IPS-20b (cell line): ENCODE data around the gene RIN1.
A peak's percentile ranks its signal among the peaks of the same experiment; 100 is the strongest.

Source experiments
- H3K27ac ChIP-seq: one replicate; pipeline ENCODE4 v1.5.1; 2013; ENCODE audit warnings: low read length
- H3K27me3 ChIP-seq: 2 replicates; pipeline ENCODE4 v1.6.1; 2013; ENCODE audit warnings: mild to moderate bottlenecking, low read length, inconsistent platforms; ENCODE audit not compliant: insufficient read depth
- H3K36me3 ChIP-seq: 2 replicates; pipeline ENCODE4 v1.6.1; 2013; ENCODE audit warnings: low read depth, mild to moderate bottlenecking, inconsistent platforms, low read length, moderate library complexity; ENCODE audit not compliant: insufficient read depth
- H3K4me1 ChIP-seq: 2 replicates; pipeline ENCODE4 v1.6.1; 2013; ENCODE audit warnings: mild to moderate bottlenecking, control low read depth, inconsistent platforms, low read length, moderate library complexity; ENCODE audit not compliant: insufficient read depth
- H3K4me3 ChIP-seq: 2 replicates; pipeline ENCODE4 v1.5.1; 2013; ENCODE audit warnings: mild to moderate bottlenecking, low read length, inconsistent platforms
- H3K9ac ChIP-seq: 2 replicates; pipeline ENCODE4 v1.6.1; 2013; ENCODE audit warnings: low read depth, mild to moderate bottlenecking, inconsistent platforms, low read length, moderate library complexity
- H3K9me3 ChIP-seq: 2 replicates; pipeline ENCODE4 v1.6.1; 2013; ENCODE audit warnings: mild to moderate bottlenecking, low read depth, low read length, inconsistent platforms; ENCODE audit not compliant: insufficient read depth

RIN1 gene

GRCh38 chr11:66329165-66329673 lies 7.0 kb downstream of the RIN1 start:
- Histone ChIP-seq H3K27me3 (peaks cover 11% of the 10 kb centered on the region), H3K4me1 (peaks cover 4% of the 10 kb centered on the region; the same call in 1 of the 2 replicates), H3K9me3 (no peaks in the 10 kb centered on the region), H3K36me3 (no peaks in the 10 kb centered on the region), H3K9ac (no peak overlapping the region), H3K27ac (no peak overlapping the region), H3K4me3 (no peak overlapping the region)

GRCh38 chr11:66328302-66329144 lies 7.7 kb downstream of the RIN1 start:
- H3K4me3 ChIP-seq: peak overlapping the region; percentile 37
- H3K27ac ChIP-seq: no peak overlapping the region

GRCh38 chr11:66328031-66328301 lies 8.3 kb downstream of the RIN1 start:
- peaks cover 4% of the 10 kb centered on the region; the same call in 1 of the 2 replicates for H3K4me1 ChIP-seq

More at GRCh38 chr11:66328302-66329144, 7.7 kb downstream of the RIN1 start:
- peak overlapping the region; percentile 40; the same call in 1 of the 2 replicates for H3K9ac ChIP-seq
- H3K9me3 ChIP-seq: no peaks in the 10 kb centered on the region
- no peaks in the 10 kb centered on the region for H3K36me3 ChIP-seq
- peaks cover 11% of the 10 kb centered on the region for H3K27me3 ChIP-seq
- H3K4me1 ChIP-seq: peaks cover 4% of the 10 kb centered on the region; the same call in 1 of the 2 replicates

GRCh38 chr11:66327171-66328030 lies 8.8 kb downstream of the RIN1 start:
- peaks cover 11% of the 10 kb centered on the region for H3K27me3 ChIP-seq
- no peaks in the 10 kb centered on the region for H3K36me3 ChIP-seq
- peaks cover 4% of the 10 kb centered on the region; the same call in 1 of the 2 replicates for H3K4me1 ChIP-seq
- H3K27ac ChIP-seq: no peak overlapping the region
- H3K9me3 ChIP-seq: no peaks in the 10 kb centered on the region
- no peak overlapping the region for H3K9ac ChIP-seq
- H3K4me3 ChIP-seq: no peak overlapping the region

More at GRCh38 chr11:66328031-66328301, 8.3 kb downstream of the RIN1 start:
- Histone ChIP-seq H3K9me3 (no peaks in the 10 kb centered on the region), H3K27ac (no peak overlapping the region), H3K4me3 (no peak overlapping the region), H3K9ac (no peak overlapping the region), H3K27me3 (peaks cover 11% of the 10 kb centered on the region), H3K36me3 (no peaks in the 10 kb centered on the region)

- H3K9me3 ChIP-seq: no peaks in the 10 kb centered on the region
Measured at GRCh38 chr11:66326261-66327111, 9.7 kb downstream of the RIN1 start.

GRCh38 chr11:66325263-66325671 lies 11.0 kb downstream of the RIN1 start:
- H3K4me3 ChIP-seq: no peak overlapping the region

More at GRCh38 chr11:66326261-66327111, 9.7 kb downstream of the RIN1 start:
- no peak overlapping the region for H3K27ac ChIP-seq
- H3K4me3 ChIP-seq: no peak overlapping the region
- no peak overlapping the region for H3K9ac ChIP-seq
- H3K27me3 ChIP-seq: peaks cover 11% of the 10 kb centered on the region
- H3K36me3 ChIP-seq: no peaks in the 10 kb centered on the region
- H3K4me1 ChIP-seq: peaks cover 4% of the 10 kb centered on the region; the same call in 1 of the 2 replicates

GRCh38 chr11:66324664-66325063 lies 11.6 kb downstream of the RIN1 start:
- Histone ChIP-seq H3K9ac (no peak overlapping the region), H3K27me3 (peaks cover 11% of the 10 kb centered on the region), H3K4me1 (peaks cover 4% of the 10 kb centered on the region; the same call in 1 of the 2 replicates), H3K9me3 (no peaks in the 10 kb centered on the region), H3K36me3 (no peaks in the 10 kb centered on the region), H3K27ac (no peak overlapping the region), H3K4me3 (no peak overlapping the region)

More at GRCh38 chr11:66325263-66325671, 11.0 kb downstream of the RIN1 start:
- H3K27me3 ChIP-seq: peaks cover 11% of the 10 kb centered on the region
- peaks cover 4% of the 10 kb centered on the region; the same call in 1 of the 2 replicates for H3K4me1 ChIP-seq
- no peaks in the 10 kb centered on the region for H3K9me3 ChIP-seq
- H3K36me3 ChIP-seq: no peaks in the 10 kb centered on the region
- no peak overlapping the region for H3K27ac ChIP-seq
- no peak overlapping the region for H3K9ac ChIP-seq

GRCh38 chr11:66323684-66324083 lies 12.6 kb downstream of the RIN1 start:
- Histone ChIP-seq H3K4me1 (peaks cover 3% of the 10 kb centered on the region; the same call in 1 of the 2 replicates), H3K27me3 (peaks cover 11% of the 10 kb centered on the region), H3K36me3 (no peaks in the 10 kb centered on the region), H3K4me3 (no peak overlapping the region), H3K9me3 (no peaks in the 10 kb centered on the region), H3K27ac (no peak overlapping the region), H3K9ac (no peak overlapping the region)

GRCh38 chr11:66322732-66323427 lies 13.4 kb downstream of the RIN1 start:
- H3K4me3 ChIP-seq: no peak overlapping the region
- no peaks in the 10 kb centered on the region for H3K36me3 ChIP-seq
- H3K27ac ChIP-seq: no peak overlapping the region
- H3K27me3 ChIP-seq: peaks cover 8% of the 10 kb centered on the region
- no peak overlapping the region for H3K9ac ChIP-seq
- H3K9me3 ChIP-seq: no peaks in the 10 kb centered on the region
- H3K4me1 ChIP-seq: peaks cover 7% of the 10 kb centered on the region

GRCh38 chr11:66321606-66322005 lies 14.6 kb downstream of the RIN1 start:
- Histone ChIP-seq H3K36me3 (no peaks in the 10 kb centered on the region), H3K27me3 (0 out of 2 replicates have a peak, but pooled peaks cover 1% of the 10 kb centered on the region), H3K27ac (no peak overlapping the region), H3K9ac (no peak overlapping the region), H3K4me1 (peaks cover 14% of the 10 kb centered on the region), H3K9me3 (no peaks in the 10 kb centered on the region), H3K4me3 (no peak overlapping the region)
